Kidney tubule cell (primary cell): ENCODE measurements around the gene IGSF3.
A peak's percentile ranks its signal among the peaks of the same experiment; 100 is the strongest.
"Not testable (repeated sequence)": the region's sequence is repeated elsewhere in the genome, so short reads cannot be mapped to it uniquely, and the experiment has no call there.

ENCODE experiments used
- DNase-seq: peaks from one replicate; pipeline ENCODE4 v3.0.0-alpha.2; 2018; ENCODE audit warnings: low spot score

The IGSF3 gene

GRCh38 chr1:116596742-116597307, 70.7 kb downstream of the IGSF3 start:
- not testable (repeated sequence) for DNase-seq

DNA sequence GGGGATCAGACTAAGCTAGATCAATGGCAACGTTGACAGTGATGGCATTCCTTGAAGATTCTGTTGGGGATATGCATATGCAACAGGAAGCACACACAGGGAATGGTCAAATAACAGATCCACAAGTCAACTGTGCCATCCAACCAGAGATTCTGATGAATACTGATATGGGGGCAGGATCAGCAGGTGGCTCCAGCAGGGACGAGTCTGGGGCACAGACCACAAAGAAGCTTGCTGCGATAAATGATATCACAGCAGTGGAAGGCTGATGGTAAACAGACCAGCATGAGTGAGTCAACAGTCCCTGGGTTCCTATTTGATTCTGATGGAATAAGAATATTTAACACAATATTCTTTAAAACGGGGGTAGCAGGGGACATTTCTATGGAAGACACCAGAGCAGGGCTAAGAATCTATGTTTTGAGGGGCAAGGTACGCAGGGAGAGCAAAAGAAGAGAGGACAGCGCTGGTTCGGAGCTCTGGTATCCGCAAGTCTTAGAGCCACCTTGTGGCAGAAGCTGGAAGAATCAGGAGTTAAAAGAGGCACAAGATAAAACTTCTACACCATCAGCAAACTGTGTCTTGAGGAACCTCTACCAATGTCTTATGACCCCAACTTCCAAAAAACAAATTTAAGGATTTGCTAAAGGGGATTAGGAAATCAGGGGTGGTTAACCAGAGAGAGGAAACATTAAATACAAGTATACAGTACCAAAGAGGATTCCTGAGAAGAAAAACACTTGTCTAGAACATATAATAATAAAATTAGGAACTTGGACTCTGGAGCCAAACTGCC, 71.4 kb downstream of the IGSF3 start:
- DNase-seq: peak; percentile 22

GRCh38 chr1:116595065-116595840, 72.3 kb downstream of the IGSF3 start:
- DNase-seq: not testable (repeated sequence)

GRCh38 chr1:116593977-116594376, 73.6 kb downstream of the IGSF3 start:
- DNase-seq: not testable (repeated sequence)

DNA sequence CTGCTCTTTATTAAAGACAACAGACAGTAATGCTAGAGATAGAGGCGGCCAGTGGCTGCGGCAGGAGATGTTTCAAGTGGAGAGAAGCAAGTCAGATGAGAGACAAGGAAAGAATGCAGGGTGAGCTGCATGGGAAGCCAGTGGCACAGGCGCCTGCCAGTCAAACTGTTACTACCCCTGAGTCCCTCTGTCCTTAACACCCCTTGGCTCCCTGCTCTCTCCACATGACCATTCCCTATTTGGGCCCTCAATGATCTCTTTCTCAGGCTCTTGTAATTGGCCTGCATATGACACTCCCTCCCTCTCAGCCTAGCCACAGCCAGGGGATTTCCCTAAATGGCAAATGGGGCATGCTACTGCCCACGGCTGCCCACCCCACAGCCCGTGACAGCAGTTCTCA, 74.1 kb downstream of the IGSF3 start:
- DNase-seq: not testable (repeated sequence)

- DNase-seq: not testable (repeated sequence)
Observed at GRCh38 chr1:116591951-116592605, 75.5 kb downstream of the IGSF3 start.

DNA sequence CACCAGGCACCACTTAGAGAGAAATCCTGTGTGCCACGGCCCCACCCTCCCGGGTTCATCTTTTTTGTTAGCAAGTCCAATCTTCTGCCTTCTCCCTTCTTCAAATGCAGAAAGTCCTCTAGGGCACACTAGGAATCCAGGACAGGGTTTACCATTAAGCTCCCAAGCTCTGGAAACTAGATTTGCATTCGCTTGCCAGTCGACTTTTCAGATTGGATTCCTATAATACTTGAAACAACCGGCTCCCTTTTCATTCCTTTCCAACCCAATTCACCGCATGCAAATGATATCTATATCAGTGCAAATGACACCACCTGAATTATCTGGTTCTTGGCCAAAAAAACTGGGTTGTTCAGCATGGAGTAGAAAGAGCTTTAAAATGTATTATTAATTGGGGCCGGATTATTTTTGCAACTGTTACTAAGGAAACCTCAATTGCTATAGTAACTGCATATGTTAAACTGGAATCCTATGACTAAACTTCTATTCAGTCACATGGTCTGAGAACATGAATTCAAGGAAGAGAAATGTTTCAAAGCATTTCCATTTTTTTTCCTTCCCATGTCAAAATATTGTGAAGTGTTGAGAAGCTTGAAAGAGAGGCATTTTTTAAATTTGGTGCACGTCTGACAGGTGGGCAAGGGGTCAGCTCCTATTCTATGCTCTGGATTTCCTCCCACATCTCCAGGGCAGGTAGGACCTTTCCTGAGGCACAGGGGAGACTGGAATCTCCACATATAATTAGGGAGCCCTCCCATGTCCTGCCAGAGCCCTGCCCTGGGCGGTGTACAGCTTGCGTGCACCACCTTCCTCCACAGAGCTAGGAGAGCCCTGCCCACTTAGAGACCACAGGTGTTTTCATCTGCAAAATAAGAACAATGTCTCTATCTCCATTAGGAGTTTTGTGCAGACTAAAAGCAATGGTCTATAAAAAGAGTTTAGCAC, 76.3 kb downstream of the IGSF3 start:
- DNase-seq: peak; percentile 50

GRCh38 chr1:116590359-116591005, 77.1 kb downstream of the IGSF3 start:
- not testable (repeated sequence) for DNase-seq

DNA sequence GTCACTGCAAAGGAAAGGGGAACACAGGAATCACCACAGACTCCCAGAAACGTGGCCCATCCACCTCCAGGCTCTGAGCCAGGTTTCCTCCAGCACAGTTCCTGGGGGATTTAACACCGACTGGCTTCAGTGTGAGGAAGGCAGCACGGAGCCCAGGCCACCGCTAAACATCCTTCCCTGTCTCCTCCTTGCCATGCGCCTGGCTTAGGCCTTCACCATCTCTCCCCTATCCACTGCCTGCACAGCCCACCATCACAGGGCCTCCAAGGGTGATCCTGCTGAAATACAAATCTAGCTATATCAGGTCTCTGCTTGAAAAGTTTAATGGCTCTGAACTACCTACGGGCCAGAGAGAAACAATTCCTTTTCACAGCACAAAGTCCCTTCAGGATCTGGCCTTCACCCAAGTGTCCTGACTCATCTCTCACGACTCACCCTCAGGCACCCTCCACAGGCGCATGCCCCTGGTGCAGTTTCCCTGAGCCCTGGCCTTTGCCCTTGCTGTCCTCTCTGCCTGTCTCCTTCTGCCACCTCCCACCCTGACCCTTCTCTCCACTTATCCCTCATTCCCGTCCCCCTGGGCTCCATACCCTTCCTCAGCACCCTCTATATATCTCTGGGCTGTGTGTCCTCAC, 78.3 kb downstream of the IGSF3 start:
- peak; percentile 64 for DNase-seq

- no peak for DNase-seq
Observed at GRCh38 chr1:116587501-116588227, 79.9 kb downstream of the IGSF3 start.

DNA sequence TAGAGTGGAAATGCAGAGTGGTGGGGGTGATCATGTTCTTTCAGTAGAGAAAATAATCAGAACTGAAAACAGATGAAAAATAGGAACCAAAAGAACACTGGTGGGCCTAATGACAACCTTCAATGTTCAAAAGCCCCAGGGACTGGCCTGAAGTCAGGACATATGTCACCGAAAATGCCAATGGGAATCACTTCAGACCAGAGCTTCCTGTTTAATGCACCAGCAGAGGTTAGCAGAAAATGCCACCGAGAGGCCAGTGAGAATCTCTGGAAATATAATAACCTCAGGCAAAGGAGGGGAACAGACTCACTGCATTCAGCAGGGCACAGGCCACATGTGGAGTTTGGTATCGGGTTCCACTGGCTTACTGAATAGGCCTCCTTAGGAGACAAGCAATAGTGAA, 80.8 kb downstream of the IGSF3 start:
- no peak for DNase-seq

DNA sequence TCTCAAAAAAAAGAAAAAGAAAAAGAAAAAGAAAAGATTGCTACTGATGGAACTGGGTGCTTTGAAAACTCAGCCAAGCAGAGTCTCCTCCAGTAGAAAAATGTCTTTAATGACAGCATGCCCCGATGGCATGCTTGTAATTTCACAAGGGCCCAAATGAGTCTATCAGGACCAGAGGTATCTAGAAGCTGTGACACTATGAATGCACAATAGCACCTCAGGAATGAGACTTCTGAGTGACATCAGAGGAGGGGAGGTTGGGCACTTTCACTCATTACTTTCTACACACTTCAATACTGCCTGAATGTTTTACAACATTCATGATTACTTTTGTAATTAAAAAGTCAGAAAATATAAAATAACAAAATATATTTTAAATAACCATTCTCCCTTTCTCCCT, 81.6 kb downstream of the IGSF3 start:
- peak; percentile 39 for DNase-seq

DNA sequence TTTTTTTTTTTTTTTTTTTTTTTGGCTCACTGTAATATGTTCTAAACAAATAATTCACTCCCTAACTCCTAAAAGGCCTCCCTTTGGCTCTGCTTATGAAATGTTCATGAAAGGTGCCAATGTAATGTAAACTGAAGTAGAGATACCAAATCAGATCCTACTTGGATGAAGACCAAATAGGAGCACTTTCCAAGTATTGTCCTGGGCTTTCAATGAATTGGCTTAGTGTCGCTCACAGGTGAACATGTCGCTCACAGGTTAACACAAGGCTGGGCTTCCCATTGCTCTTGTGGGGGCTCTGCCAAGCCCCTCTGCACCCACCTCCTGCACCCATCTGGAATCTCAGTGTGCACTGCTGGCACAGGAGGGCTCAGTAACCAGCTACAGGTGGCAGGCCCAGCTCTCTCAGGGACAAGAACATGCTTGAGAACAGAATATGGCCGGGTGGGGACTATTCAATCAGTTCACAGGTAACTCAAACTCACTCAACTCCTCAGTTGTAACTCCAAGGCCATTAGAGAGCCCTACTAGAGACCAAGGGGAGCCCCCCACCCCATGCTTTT, 86.1 kb downstream of the IGSF3 start:
- DNase-seq: no peak

DNA sequence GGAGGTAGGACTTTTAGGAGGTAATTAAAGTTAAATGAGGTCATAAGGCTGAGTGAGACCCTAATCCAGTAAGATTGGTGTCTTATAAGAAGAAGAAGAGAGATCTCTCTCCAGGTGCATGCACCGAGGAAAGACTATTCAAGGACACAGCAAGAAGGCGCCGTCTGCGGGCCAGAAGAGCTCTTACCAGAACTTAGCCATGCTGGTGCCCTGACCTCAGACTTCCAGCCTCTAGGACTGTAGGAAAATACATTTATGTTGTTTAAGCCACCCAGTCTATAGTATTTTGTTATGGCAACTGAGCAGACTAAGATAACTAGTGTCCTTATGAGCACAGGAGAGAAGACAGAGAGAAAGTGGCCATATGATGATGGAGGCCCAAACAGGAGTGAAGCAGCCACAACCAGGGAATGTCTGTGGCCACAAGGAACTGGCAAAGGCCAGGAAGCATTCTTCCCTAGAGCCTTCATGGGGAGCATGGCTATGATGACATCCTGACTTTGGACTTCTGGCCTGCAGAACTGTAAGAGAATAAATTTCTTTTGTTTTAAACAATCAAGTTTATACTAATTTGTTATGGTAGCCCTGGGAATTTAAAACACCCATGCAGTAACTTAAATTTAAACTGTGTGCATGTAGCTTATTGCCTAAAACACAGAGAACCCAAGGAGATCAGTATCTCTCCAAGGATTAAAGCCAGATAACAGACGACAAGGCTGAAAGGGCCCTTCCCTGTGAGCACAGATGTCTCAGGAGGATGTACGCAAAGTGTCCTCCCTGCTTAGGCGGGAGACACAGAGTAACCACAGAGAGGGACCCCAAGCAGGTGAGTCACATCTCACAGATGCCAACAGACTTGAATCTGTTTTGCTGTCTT, 86.8 kb downstream of the IGSF3 start:
- DNase-seq: no peak

DNA sequence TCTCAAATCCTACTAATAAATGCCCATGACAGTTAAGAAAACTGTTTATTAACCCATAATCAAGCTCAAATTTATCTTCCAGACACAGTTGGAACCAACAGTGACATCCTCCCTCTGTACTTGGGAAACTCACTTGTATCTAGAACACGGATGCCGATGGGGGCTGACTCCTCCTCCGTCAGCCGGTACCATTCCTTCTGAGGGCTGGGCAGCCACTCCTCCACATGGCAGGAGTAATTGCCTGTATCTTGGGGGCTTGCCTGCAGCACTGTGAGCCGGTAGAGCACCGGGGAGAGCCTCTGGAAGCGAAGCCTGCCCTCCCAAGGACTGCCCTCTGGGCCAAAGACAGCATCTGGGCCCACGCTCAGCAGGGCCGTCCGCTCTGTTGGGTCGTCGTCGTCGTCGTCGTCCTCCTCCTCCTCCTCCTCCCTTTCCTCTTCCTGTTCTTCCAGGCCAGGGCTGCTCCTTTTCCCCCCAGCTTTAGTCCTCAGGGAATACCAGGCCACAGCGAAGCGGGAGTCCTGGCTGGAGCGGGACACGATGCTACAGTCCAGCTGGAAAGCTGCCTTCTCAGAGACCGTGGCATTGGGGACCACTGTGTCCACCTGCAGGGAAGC, 88.2 kb downstream of the IGSF3 start:
- DNase-seq: no peak

- DNase-seq: no peak
Observed at GRCh38 chr1:116578581-116578980, 89.0 kb downstream of the IGSF3 start.

DNA sequence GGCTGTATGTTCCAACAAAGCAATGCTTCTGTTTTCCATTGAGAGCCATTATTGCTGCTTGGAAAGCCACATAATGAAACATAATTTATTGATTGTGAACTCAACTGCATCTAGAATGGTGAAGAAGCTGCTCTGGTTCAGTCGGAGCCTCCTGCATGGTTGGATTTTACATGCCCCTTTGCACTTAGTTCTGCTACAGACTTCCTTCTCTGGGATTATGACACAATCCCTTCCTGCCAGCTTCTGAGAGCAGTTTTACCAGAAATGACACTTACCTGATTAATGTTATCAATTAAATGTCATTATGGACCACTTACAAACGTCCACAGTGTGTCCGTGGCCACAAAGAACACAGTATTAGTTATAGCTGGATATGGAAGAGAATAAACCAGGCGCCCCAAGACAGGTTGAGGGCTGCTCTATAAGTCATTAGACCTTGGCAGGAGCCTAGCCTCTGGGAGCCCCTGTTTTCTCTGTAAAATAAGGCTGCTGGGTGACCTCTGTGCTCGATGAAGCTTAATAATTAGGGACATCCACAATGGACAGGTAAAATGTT, 89.7 kb downstream of the IGSF3 start:
- no peak for DNase-seq
